ENCODE data around the gene MOB3A.

DNA sequence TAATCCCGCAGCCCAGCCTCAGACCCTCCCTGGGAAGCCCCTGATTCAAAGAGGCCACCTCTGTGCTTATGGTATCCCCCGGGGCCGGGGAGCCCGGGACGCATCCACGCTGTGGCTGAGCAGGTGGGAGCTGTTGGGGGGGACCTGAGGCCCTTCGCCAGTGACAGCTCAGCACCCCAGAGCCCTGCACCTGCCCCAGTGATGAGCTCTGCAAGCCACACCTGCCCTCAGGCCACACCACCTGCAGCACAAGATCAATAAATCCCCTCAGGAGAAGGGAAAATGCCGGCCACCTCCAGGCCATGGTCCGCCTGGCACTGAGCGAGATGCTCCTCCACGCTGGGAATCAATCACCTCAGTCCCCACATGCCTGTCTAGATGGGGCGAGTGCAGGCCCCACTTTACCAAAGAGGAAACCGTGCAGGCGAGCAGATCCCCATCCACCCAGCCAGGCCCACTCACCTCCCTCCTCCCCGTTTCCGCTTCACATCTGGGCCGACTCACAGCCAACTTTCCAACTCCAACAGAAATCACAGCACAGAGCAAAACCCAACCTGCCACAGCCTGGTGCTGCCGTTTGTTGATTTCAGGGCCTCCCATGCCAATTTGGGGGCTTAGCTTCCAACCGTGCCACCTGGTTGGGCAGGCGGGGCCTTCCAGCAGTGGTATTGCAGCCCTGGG, 12.8 kb downstream of the MOB3A start:
- TF ChIP-seq, protein P1, sequence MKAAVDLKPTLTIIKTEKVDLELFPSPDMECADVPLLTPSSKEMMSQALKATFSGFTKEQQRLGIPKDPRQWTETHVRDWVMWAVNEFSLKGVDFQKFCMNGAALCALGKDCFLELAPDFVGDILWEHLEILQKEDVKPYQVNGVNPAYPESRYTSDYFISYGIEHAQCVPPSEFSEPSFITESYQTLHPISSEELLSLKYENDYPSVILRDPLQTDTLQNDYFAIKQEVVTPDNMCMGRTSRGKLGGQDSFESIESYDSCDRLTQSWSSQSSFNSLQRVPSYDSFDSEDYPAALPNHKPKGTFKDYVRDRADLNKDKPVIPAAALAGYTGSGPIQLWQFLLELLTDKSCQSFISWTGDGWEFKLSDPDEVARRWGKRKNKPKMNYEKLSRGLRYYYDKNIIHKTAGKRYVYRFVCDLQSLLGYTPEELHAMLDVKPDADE (IDR thresholded peaks at IDR 0.05): no peak
- TF ChIP-seq, protein P2, sequence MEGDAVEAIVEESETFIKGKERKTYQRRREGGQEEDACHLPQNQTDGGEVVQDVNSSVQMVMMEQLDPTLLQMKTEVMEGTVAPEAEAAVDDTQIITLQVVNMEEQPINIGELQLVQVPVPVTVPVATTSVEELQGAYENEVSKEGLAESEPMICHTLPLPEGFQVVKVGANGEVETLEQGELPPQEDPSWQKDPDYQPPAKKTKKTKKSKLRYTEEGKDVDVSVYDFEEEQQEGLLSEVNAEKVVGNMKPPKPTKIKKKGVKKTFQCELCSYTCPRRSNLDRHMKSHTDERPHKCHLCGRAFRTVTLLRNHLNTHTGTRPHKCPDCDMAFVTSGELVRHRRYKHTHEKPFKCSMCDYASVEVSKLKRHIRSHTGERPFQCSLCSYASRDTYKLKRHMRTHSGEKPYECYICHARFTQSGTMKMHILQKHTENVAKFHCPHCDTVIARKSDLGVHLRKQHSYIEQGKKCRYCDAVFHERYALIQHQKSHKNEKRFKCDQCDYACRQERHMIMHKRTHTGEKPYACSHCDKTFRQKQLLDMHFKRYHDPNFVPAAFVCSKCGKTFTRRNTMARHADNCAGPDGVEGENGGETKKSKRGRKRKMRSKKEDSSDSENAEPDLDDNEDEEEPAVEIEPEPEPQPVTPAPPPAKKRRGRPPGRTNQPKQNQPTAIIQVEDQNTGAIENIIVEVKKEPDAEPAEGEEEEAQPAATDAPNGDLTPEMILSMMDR (conservative IDR thresholded peaks at IDR 0.05; ENCODE audit: low read depth in 2 of 2): no peak
- no peak for TF ChIP-seq EZH2 (IDR thresholded peaks at IDR 0.05; ENCODE audit: low read depth, unreplicated experiment)
- TF ChIP-seq, protein P3, sequence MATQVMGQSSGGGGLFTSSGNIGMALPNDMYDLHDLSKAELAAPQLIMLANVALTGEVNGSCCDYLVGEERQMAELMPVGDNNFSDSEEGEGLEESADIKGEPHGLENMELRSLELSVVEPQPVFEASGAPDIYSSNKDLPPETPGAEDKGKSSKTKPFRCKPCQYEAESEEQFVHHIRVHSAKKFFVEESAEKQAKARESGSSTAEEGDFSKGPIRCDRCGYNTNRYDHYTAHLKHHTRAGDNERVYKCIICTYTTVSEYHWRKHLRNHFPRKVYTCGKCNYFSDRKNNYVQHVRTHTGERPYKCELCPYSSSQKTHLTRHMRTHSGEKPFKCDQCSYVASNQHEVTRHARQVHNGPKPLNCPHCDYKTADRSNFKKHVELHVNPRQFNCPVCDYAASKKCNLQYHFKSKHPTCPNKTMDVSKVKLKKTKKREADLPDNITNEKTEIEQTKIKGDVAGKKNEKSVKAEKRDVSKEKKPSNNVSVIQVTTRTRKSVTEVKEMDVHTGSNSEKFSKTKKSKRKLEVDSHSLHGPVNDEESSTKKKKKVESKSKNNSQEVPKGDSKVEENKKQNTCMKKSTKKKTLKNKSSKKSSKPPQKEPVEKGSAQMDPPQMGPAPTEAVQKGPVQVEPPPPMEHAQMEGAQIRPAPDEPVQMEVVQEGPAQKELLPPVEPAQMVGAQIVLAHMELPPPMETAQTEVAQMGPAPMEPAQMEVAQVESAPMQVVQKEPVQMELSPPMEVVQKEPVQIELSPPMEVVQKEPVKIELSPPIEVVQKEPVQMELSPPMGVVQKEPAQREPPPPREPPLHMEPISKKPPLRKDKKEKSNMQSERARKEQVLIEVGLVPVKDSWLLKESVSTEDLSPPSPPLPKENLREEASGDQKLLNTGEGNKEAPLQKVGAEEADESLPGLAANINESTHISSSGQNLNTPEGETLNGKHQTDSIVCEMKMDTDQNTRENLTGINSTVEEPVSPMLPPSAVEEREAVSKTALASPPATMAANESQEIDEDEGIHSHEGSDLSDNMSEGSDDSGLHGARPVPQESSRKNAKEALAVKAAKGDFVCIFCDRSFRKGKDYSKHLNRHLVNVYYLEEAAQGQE (IDR thresholded peaks at IDR 0.05; ENCODE audit: unreplicated experiment): no peak
- TF ChIP-seq CREB1 (CRISPR knock-in tag; IDR thresholded peaks at IDR 0.05; ENCODE audit: low read depth): no peak
- TF ChIP-seq EZH2phosphoT487 (IDR thresholded peaks at IDR 0.05; ENCODE audit: unreplicated experiment): no peak
- no peak for TF ChIP-seq JUNB (IDR thresholded peaks at IDR 0.05; ENCODE audit: unreplicated experiment)
